Measurements from ENCODE around the gene PRELID2. TPM values are rescaled to one million over a fixed set of nuclear protein-coding genes. Genes with fewer than 3 reads are reported as not detected.

The PRELID2 gene
- total and polyA plus RNA-seq, 2 donors (not counting 3 experiments of a cell fraction or from before 2014, with no cell fraction given) = 3.2 to 16.4 TPM

GRCh38 chr5:145874765-145875164, 39.6 kb upstream of the PRELID2 start:
- BruUV-seq (replicated peaks) = no TSS peak
- POLR2A ChIA-PET = no interaction called here

GRCh38 chr5:145872914-145873313, 37.8 kb upstream of the PRELID2 start, which contains the start of gene GRXCR2:
TSS of gene GRXCR2 (minus strand) at chr5:145873014. CDS start at chr5:145872968, 46 bp downstream.
- H3K27me3 ChIP-seq (ENCODE audit: control insufficient read depth in 2 of 2, insufficient read depth in 2 of 2, low read length in 2 of 2) = no peaks in the 10 kb centered on the region
- no peak within 1 kb of the TSS for H3K9ac ChIP-seq (replicated peaks; ENCODE audit: extremely low read depth, insufficient read depth, low read length)
- BruUV-seq (replicated peaks) = no TSS peak
- DNase-seq (ENCODE audit: low read depth, low spot score) (no peak), FAIRE-seq (no peak)
- intact Hi-C loops (cut with micrococcal nuclease) (no loop called here), dilution Hi-C loops (cut with MboI; ENCODE audit: extremely low pct_ligation_motif_present, low sequenced_read_pairs) (no loop called here)
- CTCF ChIA-PET = interaction anchor here (1.5 kb wide), 1 partner anchor 15 kb away, joined by 4 read pairs; no protein-coding TSS in a partner anchor
- POLR2A ChIA-PET = no interaction called here
- H3K4me3 ChIP-seq (replicated peaks in 1 of 3; ENCODE audit: insufficient read depth in 1 of 3, low read depth in 1 of 3, low read length in 3 of 3) = no peak within 1 kb of the TSS
- H3K36me3 ChIP-seq (ENCODE audit: control insufficient read depth in 2 of 2, extremely low read depth in 1 of 2, insufficient read depth in 2 of 2, low read length in 2 of 2) = no peaks in the 10 kb centered on the region
- H3K27ac ChIP-seq (ENCODE audit: insufficient read depth, low read depth, low read length) = no peak within 1 kb of the TSS
- no peak within 1 kb of the TSS for H3K4me2 ChIP-seq (ENCODE audit: insufficient read depth, low read length)
- no peaks in the 10 kb centered on the region for H4K20me1 ChIP-seq (replicated peaks; ENCODE audit: control insufficient read depth, extremely low read depth, insufficient read depth, low read length)
- H3K9me3 ChIP-seq (replicated peaks; ENCODE audit: control insufficient read depth, insufficient read depth, low read length) = no peaks in the 10 kb centered on the region
- TF ChIP-seq POLR2A (IDR thresholded peaks at IDR 0.05; ENCODE audit: low read depth, low read length) (no peak), GATA2 (IDR thresholded peaks at IDR 0.05; ENCODE audit: insufficient read depth, insufficient read length, low read depth, low read length) (no peak), CTCF (IDR thresholded peaks at IDR 0.05; ENCODE audit: extremely low read depth in 1 of 2, insufficient read depth in 1 of 2, low read depth in 1 of 2, low read length in 2 of 2) (no peak), MYC (IDR thresholded peaks at IDR 0.05; ENCODE audit: low read depth, low read length) (no peak), EZH2 (IDR thresholded peaks at IDR 0.05; ENCODE audit: borderline replicate concordance, low read depth, low read length, severe bottlenecking) (no peak), POLR2AphosphoS5 (IDR thresholded peaks at IDR 0.05; ENCODE audit: insufficient read depth, low read depth, low read length) (no peak), MAX (IDR thresholded peaks at IDR 0.05; ENCODE audit: insufficient read depth, insufficient read length) (no peak), JUN (IDR thresholded peaks at IDR 0.05; ENCODE audit: borderline replicate concordance, insufficient read depth, insufficient read length, low read depth) (no peak), FOS (IDR thresholded peaks at IDR 0.05; ENCODE audit: borderline replicate concordance, insufficient read depth, low read length) (no peak)
- no peaks in the 10 kb centered on the region for H3K79me2 ChIP-seq (ENCODE audit: control insufficient read depth, insufficient read depth, low read length)
- H3K9me1 ChIP-seq (replicated peaks; ENCODE audit: control insufficient read depth, extremely low read depth, insufficient read depth, low read length) = no peaks in the 10 kb centered on the region
- H3K4me1 ChIP-seq (ENCODE audit: control insufficient read depth, extremely low read depth, insufficient read depth, low read length) = no peaks in the 10 kb centered on the region
- H2AFZ ChIP-seq (ENCODE audit: low read depth, low read length) = no peak within 1 kb of the TSS

More at GRCh38 chr5:145874765-145875164, 39.6 kb upstream of the PRELID2 start:
- H3K36me3 ChIP-seq (ENCODE audit: control insufficient read depth in 2 of 2, extremely low read depth in 1 of 2, insufficient read depth in 2 of 2, low read length in 2 of 2) = no peaks in the 10 kb centered on the region
- no peaks in the 10 kb centered on the region for H3K9me3 ChIP-seq (replicated peaks; ENCODE audit: control insufficient read depth, insufficient read depth, low read length)
- FAIRE-seq (no peak), DNase-seq (ENCODE audit: low read depth, low spot score) (no peak)
- no peaks in the 10 kb centered on the region for H3K9me1 ChIP-seq (replicated peaks; ENCODE audit: control insufficient read depth, extremely low read depth, insufficient read depth, low read length)
- no peak overlapping the region for H3K27ac ChIP-seq (ENCODE audit: insufficient read depth, low read depth, low read length)
- H3K4me2 ChIP-seq (ENCODE audit: insufficient read depth, low read length) = no peak overlapping the region
- dilution Hi-C loops (cut with MboI; ENCODE audit: extremely low pct_ligation_motif_present, low sequenced_read_pairs) (no loop called here), intact Hi-C loops (cut with micrococcal nuclease) (no loop called here)
- H3K79me2 ChIP-seq (ENCODE audit: control insufficient read depth, insufficient read depth, low read length) = no peaks in the 10 kb centered on the region
- CTCF ChIA-PET = interaction anchor here (2.6 kb wide), 1 partner anchor 13 kb away, joined by 9 read pairs; no protein-coding TSS in a partner anchor
- TF ChIP-seq EZH2 (IDR thresholded peaks at IDR 0.05; ENCODE audit: borderline replicate concordance, low read depth, low read length, severe bottlenecking) (no peak), MYC (IDR thresholded peaks at IDR 0.05; ENCODE audit: low read depth, low read length) (no peak), POLR2AphosphoS5 (IDR thresholded peaks at IDR 0.05; ENCODE audit: insufficient read depth, low read depth, low read length) (no peak), FOS (IDR thresholded peaks at IDR 0.05; ENCODE audit: borderline replicate concordance, insufficient read depth, low read length) (no peak)
- no peaks in the 10 kb centered on the region for H3K4me1 ChIP-seq (ENCODE audit: control insufficient read depth, extremely low read depth, insufficient read depth, low read length)
- H3K4me3 ChIP-seq (replicated peaks in 1 of 3; ENCODE audit: insufficient read depth in 1 of 3, low read depth in 1 of 3, low read length in 3 of 3) = no peak overlapping the region
- no peaks in the 10 kb centered on the region for H3K27me3 ChIP-seq (ENCODE audit: control insufficient read depth in 2 of 2, insufficient read depth in 2 of 2, low read length in 2 of 2)
- H2AFZ ChIP-seq (ENCODE audit: low read depth, low read length) = no peak overlapping the region
- H4K20me1 ChIP-seq (replicated peaks; ENCODE audit: control insufficient read depth, extremely low read depth, insufficient read depth, low read length) = no peaks in the 10 kb centered on the region
- H3K9ac ChIP-seq (replicated peaks; ENCODE audit: extremely low read depth, insufficient read depth, low read length) = no peak overlapping the region
